GM12878 (cell line): ENCODE results near the gene CTRB2.

Experiments used
- CREM ChIP-seq: IDR thresholded peaks from 2 replicates; pipeline ENCODE4 v1.6.1; 2014; ENCODE audit warnings: antibody characterized with exemption, low read depth
- MAX ChIP-seq: IDR thresholded peaks from 2 replicates; pipeline ENCODE4 v1.6.1; 2012; ENCODE audit warnings: low read depth, low read length, improper control_type of control experiment
- POLR2A ChIP-seq: IDR thresholded peaks from 2 replicates; pipeline ENCODE4 v1.6.1; 2011; ENCODE audit warnings: low read depth, mild to moderate bottlenecking, low read length
- SMC3 ChIP-seq: IDR thresholded peaks from 2 replicates; pipeline ENCODE4 v1.6.1; 2011; ENCODE audit warnings: low read length, improper control_type of control experiment, borderline replicate concordance

GRCh38 chr16:75250809-75251279, 43.9 kb upstream of the CTRB2 start:
- TF ChIP-seq MAX (no peak), POLR2A (no peak; the same call in 1 of the 2 replicates), CREM (no peak), SMC3 (no peak)
